ENCODE measurements around the gene TMEM59.
A peak's percentile ranks its signal among the peaks of the same experiment; 100 is the strongest.
"Not testable (repeated sequence)": the region's sequence is repeated elsewhere in the genome, so short reads cannot be mapped to it uniquely, and the experiment has no call there.

TMEM59 gene, protein sequence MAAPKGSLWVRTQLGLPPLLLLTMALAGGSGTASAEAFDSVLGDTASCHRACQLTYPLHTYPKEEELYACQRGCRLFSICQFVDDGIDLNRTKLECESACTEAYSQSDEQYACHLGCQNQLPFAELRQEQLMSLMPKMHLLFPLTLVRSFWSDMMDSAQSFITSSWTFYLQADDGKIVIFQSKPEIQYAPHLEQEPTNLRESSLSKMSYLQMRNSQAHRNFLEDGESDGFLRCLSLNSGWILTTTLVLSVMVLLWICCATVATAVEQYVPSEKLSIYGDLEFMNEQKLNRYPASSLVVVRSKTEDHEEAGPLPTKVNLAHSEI

DNA sequence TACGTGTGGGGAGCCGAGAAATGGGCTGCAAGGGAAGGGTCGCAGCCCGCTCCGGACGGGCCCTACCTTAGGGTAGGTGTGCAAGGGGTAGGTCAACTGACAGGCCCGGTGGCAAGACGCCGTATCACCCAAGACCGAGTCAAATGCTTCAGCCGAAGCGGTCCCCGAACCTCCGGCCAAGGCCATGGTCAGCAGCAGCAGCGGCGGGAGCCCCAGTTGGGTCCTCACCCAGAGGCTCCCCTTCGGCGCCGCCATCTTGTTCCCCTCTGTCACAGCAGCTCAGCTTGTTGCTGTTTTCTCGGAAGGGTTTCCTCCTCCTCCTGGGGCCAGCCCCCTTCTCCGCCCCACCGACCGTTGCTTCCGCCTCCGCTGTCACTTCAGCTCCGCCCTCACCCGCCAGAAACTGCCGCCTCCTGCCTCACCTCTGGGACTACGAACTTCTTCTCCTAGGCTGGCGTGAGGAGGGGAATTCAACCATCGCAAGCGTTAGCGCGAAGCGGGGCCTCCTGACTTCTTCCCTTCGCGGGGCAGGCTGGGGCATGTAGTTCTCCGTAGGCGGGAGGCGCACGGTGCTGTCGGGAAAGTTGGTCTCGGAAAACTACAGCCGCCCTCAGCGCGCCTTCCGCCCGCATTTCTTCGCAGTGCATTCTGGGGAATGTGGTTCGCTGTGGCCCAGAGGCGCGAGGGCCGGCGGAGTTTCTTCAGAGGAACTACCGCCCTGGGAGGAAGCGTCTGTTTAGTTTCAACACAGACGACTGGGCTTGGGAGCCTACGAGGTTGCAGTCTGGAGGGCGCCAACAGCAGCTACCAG, at the start of gene TMEM59, which contains the start of gene TCEANC2:
Gene TMEM59 (minus strand): TSS at position 271 of the 811 bp plus-strand sequence. CDS start 16 bp downstream, at position 255.
Gene TCEANC2 (plus strand): TSS at position 675 of the 811 bp plus-strand sequence. CDS start 815 bp downstream, outside the sequence.
- DNase-seq, result peak; percentile 99 to 100

DNA sequence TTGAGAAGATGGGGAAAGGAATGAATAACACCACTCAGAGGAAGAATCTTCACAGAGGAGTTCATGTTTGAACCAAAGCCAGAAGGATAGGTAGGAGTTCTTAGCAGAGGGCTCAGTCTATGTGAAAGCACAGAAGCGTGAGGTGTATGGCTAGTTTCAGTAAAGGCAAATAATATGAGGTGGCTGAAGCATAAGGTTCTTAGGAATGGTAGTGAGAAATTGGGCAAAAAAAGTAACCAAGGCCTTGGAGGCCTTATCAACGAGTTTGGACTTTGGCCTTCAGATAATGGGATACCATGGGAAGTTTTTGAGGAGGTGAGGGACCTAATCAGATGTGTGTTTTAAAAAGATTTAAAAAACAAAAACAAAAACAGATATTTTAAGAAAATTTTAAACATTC, 47.5 kb upstream of the TMEM59 start:
- no peak for DNase-seq

DNA sequence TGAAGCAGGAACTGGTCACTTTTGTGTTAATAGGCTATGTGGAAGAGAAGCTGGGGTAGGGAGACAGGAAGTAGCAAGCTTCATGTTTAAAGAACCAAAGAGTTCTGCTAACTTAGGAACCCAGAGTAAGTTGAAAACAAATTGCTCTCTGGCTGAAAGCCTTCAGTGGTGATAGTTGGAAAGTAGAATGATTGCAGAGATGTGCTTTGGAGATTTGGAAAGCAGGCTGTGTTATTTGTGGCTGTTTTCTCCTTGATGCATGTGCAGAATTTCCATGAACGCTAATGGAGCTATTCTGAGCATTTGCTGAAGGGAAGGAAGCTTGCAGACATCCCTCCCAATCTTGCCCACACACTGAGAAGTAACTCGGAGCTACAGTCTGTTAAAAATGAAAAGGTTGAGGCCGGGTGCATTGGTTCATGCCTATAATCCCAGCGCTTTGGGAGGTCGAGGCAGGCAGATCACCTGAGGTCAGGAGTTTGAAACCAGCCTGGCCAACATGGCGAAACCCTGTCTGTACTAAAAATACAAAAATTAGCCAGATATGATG, 46.1 kb upstream of the TMEM59 start:
- DNase-seq, result peak in 1 of 2 donors; percentile 11

DNA sequence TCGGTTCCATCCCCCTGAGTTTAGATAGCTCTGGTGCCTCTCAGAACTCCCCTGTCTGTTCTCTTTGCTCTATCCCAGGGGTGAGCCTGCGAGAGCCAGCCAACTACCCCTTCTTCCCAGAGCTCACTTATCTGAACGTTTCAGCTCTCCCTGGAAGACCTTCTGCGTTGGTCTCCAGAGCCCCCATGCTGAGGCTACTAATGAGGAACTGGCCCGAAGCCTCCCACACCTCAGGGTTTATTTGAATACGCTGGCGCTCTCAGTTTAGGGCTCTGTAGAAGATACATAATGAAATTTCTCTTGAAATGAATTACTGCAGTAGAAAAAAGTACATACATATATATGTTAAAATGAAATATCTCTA, 43.9 kb upstream of the TMEM59 start:
- peak in 1 of 2 donors; percentile 53 for DNase-seq

DNA sequence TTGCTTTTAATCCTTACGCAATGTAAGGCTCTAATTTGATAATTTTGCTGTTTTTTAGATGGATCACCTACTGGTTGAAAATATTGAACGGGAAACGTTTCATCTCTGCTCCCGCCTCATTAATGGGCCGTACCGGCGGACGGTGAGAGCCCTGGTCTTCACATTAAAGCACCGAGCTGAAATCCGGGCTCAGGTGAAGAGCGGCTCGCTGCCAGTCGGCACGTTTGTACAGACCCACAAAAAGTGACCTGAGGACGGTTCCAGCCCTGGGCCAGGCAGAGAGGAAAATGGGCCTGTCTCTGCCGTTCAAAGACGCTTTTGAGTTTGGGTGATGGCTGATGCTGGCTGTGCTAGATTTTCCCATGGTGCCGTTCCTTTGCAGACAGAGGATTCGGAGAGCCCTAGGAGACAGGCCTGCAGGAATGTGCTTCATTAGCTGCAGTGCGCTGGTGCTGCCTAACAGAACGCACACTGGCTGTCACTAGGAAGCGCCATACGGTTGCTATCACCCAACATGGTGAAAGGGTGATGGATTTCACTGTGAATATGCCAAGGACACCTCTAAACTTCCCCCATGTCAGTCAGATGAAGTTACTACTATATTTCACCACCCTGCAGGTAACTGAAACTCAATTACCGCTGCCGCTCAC, 43.3 kb upstream of the TMEM59 start:
- peak in 1 of 2 donors; percentile 12 for DNase-seq

DNA sequence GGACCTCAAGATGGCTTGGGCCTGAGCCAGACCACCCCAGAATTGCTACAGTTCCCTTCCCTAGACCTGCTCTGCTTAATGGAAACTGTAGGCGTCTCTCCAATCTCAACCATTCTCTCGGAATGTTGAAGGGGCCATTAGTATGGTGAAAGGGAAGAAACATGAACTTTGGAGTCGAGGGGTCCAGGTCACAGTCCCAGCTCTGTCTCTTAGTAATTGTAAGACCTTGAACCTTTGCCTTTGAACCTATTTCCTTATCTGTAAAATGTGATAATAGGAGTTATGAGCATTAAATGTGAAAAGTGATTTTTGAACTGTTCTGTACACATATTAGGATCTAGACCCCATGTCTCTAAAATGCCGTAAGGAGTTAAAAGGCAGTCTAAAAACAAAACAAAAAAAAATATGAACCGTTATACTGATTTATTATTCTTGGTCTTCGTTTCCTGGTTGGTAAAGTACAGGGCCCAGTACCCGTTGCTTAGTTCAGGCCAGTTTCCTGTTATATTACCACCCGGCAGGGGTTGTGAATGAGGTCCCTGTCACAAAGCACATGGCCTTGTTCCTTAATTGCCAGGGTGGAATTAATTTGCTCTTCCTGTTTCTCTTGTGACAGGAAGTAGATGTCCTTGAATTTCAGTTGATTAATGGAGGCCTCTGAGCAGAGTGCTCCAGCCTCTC, 42.7 kb upstream of the TMEM59 start:
- DNase-seq, result peak; percentile 77 to 85

DNA sequence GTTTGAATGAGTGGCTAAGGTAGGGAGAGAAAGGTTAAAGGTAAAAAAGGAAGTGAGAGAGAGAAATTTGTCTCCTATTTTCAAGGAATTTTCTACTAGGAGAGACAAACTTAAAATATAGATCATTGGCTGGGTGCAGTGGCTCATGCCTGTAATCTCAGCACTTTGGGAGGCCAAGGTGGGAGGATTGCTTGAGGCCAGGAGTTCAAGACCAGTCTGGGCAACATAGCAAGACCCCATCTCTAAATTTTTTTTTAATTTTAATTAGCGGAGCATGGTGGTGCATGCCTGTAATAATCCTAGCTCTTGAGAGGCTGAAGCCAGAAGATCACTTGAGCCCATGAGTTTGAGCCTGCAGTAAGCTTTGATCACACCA, 41.7 kb upstream of the TMEM59 start:
- DNase-seq, result not testable (repeated sequence)

DNA sequence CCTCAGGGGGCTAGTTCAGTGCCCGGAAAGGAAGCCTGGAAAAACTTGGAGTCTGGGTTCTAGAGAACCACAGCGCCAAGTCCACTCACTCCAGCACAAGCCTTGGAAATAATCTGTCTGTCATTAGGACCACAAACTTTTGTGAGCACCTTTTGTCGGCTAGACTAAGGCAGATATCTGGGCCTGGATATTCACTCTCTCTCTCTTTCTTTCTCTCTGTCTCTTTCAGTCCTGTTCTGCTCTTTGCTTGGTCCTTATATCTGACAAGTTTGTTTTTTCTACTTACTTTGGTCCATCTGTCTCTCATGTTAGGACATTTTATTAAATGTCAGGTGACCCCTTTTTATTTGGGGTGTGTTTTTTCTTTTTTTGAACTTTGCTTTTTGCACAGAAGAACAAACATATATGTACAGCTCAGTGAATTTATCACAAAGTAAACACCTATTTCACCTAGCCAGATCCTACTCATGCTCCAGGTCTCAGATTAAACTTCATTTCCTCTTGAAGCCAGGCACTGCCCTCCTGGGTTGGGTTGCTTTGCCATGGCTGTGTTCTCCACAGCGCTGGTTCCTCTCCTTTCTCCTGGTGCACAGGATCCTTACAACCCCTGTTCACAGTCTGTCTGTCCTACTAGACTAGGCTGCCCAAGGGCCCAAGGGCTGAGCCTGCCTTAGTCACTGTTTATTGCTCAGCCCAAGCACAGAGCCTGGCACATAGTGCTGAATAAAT, 41.2 kb upstream of the TMEM59 start:
- no peak for DNase-seq

DNA sequence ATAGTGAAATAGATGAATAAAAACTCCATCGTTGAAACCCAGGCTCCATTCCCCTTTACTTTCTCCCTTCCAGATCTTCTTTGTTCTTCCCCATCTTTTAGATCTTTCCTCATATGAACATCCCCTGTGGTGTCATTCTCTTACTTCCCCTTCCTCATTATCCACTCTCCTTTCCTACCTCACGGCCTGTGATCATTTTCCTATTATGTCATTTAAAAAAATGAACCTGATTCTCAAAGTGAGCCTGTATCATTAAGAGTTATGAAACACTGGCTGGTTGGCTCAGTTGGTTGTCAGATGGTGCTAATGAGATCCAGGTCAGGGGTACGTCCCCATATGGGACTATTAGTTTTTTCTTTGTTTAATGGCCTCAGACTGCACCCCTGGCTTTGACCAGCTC, 38.7 kb upstream of the TMEM59 start:
- peak; percentile 50 to 51 for DNase-seq

DNA sequence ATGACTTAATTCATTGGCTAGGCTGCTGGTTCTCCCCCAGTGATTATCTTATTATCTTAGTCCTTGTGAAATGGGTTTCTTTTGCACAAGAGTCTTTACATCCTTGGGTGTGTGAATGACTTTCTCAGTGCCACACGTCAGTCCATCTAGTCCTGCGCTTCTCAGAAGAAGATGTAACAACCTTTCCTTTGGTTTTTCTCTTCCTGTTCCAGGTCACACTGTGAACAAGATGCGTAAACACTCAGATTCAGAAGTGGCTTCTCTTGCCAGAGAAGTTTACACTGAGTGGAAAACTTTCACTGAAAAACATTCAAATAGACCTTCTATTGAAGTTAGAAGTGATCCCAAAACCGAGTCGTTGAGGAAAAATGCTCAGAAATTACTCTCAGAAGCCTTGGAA, 35.4 kb upstream of the TMEM59 start:
- DNase-seq, result no peak

DNA sequence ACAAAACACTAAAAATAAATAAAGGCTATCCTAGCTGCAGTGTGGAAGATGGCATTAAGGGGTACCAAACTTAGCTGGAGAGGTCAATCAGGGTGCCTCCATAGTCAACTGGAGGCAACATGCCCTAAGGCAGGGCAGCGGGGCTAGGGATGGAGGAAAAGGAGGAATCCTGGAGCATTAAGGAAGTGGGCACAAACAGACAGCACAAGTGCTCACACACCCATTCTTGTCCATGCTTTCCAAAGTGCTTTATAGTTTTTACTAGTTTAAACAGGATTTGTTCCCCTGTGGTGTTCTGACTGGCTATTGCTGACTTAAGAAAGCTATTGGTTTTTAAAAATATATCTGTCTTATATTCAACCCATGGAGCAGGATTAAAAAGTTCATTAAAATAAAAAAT, 33.8 kb upstream of the TMEM59 start:
- no peak for DNase-seq

DNA sequence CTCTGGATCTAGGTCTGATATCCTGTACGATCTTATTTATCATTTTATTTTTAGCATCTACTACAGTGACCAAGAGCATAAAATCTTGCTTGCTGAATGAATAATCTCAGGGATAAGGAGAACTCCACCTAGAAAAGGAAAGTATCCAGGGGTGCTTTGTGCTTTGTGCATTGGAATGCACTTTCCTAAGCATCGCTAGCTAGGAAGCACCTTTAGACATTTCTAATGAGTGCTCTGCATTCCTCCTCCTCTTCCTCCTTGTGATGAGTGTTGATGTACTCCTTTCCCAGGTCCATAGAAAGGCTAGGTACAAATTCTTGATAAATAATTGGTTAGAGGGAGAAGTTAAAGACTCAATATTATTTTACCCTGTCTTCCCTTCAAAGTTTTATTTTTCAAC, 31.8 kb upstream of the TMEM59 start:
- DNase-seq, result no peak

DNA sequence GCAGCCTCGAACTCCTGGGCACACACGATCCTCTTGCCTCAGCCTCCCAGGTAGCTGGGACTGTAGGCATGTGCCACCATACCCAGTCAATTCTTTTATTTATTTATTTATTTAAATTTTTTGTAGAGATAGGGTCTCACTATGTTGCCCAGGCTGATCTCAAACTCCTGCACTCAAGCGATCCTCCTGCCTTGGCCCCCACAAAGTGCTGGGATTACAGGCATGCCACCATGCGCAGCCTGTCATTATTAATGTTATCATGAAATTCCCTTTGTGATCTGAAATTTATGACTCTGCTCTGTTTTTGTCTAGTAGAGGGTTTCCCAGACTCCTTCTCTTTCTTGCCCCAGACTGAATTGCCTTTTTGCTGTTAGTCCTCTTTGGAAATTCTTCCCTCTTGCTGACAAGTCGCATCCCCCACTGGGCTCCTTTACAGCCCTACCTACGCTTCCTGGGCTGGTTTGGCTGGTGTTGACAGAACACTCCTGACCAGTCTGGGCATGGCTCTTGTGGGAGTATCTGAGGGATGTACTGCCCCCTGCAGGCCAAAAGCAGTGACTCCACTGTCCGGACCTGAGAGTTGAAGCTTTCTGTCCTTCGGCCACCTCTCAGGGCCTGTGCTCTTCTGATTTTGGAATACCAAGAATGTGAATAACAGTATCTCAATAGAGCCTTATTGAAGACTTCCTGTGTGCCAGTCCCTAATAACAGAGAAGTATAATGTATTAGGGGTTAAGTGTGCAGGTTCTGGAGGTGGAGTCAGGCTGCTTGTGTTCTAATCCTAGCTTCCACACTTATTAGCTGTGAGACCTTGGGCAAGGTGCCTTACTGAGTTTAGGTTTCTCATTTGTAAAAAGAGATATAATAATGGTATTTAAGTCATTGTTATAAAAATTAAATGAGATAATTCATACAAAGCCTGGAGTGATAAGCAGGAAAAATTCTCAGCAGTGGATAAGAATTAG, 28.6 kb upstream of the TMEM59 start:
- DNase-seq, result peak; percentile 61 to 86

DNA sequence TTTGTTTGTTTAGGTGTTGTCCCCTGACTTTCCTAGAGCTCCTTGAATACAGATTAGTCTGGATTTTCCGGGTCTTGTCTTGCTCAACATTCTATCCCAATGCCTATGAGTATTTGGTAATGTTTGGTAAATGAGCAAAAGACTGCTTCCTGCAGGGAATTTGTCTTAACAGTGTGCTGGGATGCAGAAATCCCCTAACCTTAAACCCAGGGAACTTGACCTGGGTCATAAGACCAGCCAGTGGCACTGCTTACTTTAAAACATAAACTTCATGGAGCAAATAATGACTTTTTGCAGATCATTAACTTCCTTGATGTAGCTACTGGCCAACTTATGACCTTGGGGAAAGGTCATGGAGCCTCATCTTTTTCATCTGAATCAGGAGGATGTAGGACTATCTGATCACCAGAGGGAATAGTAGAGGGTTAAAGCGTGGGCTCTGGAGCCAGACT, 27.6 kb upstream of the TMEM59 start:
- DNase-seq, result no peak

DNA sequence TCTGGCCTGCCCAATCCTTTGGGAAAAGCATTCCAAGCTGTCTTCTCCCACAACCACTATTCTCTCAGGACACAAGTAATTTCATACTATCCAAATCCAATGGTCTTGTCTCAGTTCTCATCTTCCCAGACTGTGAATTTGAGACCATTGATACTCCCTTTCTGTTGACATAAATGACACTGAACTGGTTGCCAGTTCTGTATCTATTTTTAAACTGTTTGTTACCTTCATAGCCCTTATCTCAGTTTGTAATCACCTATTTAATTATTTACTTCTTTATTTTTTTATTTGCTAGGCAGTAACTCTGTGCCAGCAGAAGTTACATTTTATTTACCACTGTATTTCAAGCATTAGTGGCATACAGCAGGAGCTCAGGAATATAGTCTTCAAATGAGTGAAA, 24.4 kb upstream of the TMEM59 start:
- DNase-seq, result no peak

DNA sequence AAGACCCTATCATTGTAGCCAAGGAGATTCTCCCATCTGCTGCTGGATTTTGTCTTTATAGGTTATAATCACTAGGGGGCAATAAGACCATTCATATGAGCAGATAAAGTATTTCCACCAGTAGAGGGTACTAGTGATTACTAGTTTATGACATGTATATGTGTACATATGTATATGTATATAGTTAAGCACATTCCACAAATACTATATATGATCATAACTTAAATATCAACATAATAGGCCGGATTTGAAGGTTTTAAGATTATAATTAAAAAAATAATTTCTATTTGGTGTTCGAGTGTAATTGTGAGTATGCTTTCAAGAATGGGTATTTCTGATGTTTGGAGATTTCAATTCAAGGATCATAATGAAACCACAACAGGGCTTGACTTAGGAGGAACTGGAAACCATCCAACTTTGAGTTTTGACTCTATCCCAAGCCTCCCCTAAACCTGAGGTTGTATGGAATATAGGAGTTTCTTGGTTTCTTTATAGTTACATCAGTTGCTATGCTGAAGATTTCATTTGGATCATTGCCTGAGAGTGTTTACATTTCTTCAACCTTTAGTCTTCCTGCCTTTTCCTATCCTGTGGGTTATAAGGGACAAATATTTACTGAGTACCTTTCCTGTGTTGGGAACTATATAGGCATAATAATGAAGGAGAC, 17.3 kb upstream of the TMEM59 start:
- peak; percentile 43 to 76 for DNase-seq

DNA sequence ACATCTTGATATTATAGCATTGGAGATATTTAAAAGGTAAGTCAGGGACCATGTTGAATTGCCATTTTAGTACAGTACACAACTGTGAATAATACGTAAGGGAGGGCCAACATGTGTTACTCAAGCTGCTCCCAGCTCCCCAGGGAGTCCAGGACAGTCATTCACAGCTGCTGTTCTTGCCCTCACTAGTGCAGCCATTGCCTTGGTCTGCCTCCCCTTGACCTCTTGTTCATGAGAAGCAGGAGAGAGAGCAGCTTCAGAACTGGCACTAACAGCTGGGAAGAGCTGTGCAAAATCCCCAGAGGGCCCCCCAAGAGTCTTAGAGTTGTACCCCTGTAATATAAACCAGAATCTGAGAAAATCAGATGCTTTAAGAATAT, 16.8 kb upstream of the TMEM59 start:
- no peak for DNase-seq

DNA sequence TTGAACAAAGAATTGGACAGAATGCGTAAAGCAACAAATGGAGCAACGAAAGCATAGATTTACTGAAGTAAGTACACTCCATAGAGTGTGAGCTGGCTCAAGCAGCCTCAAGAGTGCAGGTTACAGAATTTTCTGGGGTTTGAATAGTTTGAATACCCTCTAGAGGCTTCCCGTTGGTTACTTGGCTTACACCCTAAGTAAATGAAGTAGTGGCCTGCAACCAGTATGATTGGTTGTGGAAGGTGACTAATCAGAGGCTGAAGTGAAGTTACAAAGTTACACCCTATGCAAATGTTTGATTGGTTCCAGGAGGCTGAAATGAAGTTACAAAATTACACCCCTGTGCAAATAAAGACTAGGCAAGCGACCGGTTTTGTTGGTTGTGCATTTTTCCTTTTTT, 11.3 kb upstream of the TMEM59 start:
- no peak for DNase-seq

DNA sequence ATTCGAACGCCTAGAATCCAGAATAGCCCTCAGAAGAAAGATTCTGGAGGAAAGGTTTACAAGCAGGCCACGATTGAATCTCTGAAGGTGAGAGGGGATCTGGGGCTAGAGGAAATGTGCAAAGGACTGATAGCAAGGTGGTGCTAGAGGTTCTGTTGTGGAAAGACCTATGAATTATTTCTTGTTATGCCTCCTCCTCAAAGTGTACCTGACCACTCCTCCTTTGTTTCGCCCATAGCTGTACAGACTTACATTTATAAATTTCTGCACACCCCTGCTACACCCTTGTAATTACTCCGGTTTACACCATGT, 1.4 kb upstream of the TMEM59 start:
- no peak for DNase-seq

DNA sequence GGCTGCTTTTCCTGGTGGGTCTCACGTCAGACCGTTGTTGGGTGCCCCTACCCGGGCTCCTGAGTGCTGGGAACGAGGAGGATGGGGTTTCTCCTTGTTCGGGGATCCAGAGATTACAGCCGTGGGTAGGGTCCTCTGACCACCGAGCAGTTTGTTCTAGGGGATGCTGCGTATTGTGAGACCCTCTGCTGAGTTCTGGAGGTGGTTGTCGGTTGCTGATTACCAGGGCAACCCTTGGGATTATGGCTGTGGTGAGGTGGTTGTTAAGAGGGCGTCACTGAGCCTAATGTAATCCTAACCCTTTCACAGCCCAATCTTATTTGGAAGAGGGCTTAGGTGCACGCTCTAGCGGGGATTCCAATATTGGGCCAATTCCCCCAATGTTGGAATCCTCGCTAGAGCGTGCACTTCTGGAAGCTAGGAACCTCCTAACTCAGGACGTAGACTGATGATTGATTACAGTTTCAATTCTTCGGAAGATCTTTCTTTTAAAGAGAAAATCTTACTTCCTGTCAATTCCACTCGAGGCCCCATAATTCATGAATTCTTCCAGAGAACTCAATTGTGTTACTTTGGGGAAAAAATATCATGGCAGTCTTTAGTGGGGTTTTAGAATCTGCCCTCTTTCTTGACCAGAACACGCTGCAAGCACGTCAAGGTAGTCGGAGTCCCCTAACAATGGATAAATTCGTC, 887 bp upstream of the TMEM59 start:
- peak; percentile 21 to 32 for DNase-seq

Measured in inflammatory macrophage treated with lipopolysaccharide for 1 hour (primary cell).